Dendritic cell treated with granulocyte-macrophage colony-stimulating factor and Interleukin-4, amounts not matched to agents 40 ng/mL and 50 ng/mL, for 4 days (primary cell): ENCODE data around the gene PRH1.

Experiments
- H3K27ac Mint-ChIP-seq: one replicate; pipeline ENCODE4 v1.8.0; 2022; ENCODE audit warnings: mild to moderate bottlenecking, mixed read lengths
- H3K27me3 Mint-ChIP-seq: one replicate; pipeline ENCODE4 v1.8.0; 2022; ENCODE audit warnings: mild to moderate bottlenecking, mixed read lengths
- H3K36me3 Mint-ChIP-seq: one replicate; pipeline ENCODE4 v1.8.0; 2022; ENCODE audit warnings: low read depth, mixed read lengths
- H3K4me1 Mint-ChIP-seq: one replicate; pipeline ENCODE4 v1.8.0; 2022; ENCODE audit warnings: low read depth, mixed read lengths
- H3K4me3 Mint-ChIP-seq: one replicate; pipeline ENCODE4 v1.8.0; 2022; ENCODE audit warnings: mild to moderate bottlenecking, moderate library complexity, mixed read lengths
- H3K9me3 Mint-ChIP-seq: one replicate; pipeline ENCODE4 v1.8.0; 2022; ENCODE audit warnings: mixed read lengths
- intact Hi-C: fragments of 100-400 bp; cut with micrococcal nuclease; formaldehyde crosslinking; loops from one replicate; pipeline ENCODE4 v1.15.0; 2022

PRH1 gene

DNA sequence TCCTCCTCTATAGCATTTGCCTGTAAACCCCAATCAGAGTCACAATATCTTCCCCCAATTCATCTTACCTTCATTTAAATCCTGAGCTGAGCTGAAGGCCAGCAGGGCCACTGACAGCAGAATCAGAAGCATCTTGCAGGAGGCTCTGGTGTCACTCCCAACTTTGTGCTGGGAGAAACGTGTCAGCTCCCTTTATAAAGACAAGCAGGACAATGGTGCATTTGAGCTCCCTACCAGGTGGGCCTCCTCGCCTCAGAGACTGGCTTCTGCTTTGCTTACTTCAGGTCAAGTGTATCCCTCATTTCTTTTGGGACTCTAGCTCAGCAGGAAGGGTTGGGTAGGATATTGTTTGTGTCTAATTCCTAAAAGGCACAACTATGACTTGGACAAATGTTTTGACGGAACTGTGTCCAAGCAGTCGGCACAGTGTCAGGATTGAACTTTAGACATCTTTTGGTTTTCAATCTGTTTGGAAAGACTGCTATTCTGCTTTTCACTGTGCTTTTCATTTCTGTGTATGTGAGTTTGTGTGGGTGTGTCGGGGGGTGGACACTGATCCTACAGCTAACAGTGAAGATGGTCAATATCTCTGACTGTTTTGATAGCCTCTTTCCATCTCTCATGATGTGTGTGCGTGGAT lies at the start of gene PRH1:
PRH1 (minus strand) TSS at position 170 of the 640 bp plus-strand sequence; CDS start at position 132, 38 bp downstream.
- peaks cover 16% of the 10 kb centered on the region for H3K36me3 Mint-ChIP-seq
- intact Hi-C loops: no loop called here
- no peak within 1 kb of the TSS for H3K4me3 Mint-ChIP-seq
- H3K27me3 Mint-ChIP-seq: no peaks in the 10 kb centered on the region
- H3K9me3 Mint-ChIP-seq: no peaks in the 10 kb centered on the region
- H3K4me1 Mint-ChIP-seq: no peaks in the 10 kb centered on the region
- no peak within 1 kb of the TSS for H3K27ac Mint-ChIP-seq

DNA sequence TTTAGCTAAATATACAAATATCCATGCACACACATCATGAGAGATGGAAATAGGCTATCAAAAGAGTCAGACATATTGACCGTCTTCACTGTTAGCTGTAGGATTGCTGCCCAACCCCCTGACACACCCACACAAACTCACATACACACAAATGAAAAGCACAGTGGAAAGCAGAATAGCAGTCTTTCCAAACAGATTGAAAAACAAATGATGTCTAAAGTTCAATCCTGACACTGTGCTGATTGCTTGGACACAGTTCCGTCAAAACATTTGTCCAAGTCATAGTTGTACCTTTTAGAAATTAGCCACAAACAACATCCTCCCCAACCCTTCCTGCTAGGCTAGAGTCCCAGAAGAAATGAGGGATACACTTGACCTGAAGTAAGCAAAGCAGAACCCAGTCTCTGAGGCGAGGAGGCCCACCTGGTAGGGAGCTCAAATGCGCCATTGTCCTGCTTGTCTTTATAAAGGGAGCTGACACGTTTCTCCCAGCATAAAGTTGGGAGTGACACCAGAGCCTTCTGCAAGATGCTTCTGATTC lies 44.8 kb upstream of the PRH1 start, which contains the start of gene PRH2:
PRH2 (plus strand) TSS at position 491 of the 541 bp plus-strand sequence; CDS start at position 529, 38 bp downstream.
- no peaks in the 10 kb centered on the region for H3K4me1 Mint-ChIP-seq
- no peak within 1 kb of the TSS for H3K4me3 Mint-ChIP-seq
- no peak within 1 kb of the TSS for H3K27ac Mint-ChIP-seq
- intact Hi-C loops: no loop called here
- peaks cover 21% of the 10 kb centered on the region for H3K9me3 Mint-ChIP-seq
- no peaks in the 10 kb centered on the region for H3K36me3 Mint-ChIP-seq
- no peaks in the 10 kb centered on the region for H3K27me3 Mint-ChIP-seq

DNA sequence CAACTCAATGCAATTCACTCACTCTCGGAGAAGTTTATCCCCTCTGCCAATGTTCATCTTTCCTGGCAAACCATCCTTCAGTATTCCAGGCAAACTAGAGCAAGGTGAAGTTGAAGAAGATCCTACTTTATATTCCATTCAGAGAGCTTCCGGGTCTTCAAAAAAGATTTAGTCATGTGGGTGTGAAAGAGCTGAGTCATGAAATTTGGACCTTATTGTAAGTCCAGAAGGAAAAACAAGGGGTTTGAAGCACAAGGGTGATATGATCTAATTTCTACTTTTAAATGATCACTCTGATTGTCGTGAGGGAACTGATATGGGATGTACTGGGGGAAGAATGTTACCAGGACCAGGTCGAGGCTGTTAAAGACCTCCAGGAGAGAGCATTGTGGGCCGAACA lies 42.2 kb upstream of the PRH1 start:
- H3K4me3 Mint-ChIP-seq: no peak overlapping the region
- peaks cover 21% of the 10 kb centered on the region for H3K9me3 Mint-ChIP-seq
- H3K27me3 Mint-ChIP-seq: no peaks in the 10 kb centered on the region
- H3K36me3 Mint-ChIP-seq: no peaks in the 10 kb centered on the region
- H3K4me1 Mint-ChIP-seq: no peaks in the 10 kb centered on the region
- H3K27ac Mint-ChIP-seq: no peak overlapping the region
- intact Hi-C loops: no loop called here

DNA sequence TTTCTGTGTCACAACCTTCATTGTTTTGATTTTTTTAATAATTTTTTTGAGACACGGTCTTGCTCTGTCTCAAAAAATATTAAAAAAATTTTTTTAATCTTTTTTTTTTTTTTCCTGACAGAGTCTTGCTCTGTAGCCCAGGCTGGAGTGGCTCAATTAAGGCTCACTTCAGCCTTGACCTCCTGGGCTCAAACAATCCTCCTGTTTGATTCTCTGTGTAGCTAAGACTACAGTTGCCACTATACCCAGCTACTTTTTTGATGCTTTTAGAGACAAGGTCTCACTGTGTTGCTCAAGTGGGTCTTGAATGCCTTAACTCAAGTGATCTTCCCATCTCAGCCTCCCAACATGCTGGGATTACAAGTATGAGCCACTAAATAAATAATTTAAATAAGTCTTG lies 35.8 kb upstream of the PRH1 start:
- no peaks in the 10 kb centered on the region for H3K27me3 Mint-ChIP-seq
- no peak overlapping the region for H3K4me3 Mint-ChIP-seq
- no peaks in the 10 kb centered on the region for H3K4me1 Mint-ChIP-seq
- no peak overlapping the region for H3K27ac Mint-ChIP-seq
- peaks cover 5% of the 10 kb centered on the region for H3K9me3 Mint-ChIP-seq
- intact Hi-C loops: no loop called here
- H3K36me3 Mint-ChIP-seq: no peaks in the 10 kb centered on the region

DNA sequence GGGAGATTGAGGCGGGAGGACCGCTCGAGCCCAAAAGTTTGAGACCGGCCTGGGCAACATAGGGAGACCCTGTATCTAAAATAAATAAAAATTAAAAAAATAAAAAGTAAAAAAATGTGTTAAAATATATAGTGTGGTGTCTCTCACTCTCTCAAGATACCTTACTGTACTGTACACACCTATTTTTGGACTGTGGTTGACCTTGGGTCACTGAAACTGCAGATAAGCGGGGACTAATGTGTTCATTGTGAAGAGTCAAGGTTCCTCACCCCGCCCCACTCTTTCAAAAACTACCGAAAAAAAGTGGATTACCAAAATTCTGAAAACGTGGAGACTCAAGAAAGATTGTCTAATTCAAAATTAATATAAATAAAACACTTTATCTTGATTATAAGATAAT lies 26.3 kb upstream of the PRH1 start:
- intact Hi-C loops: no loop called here

DNA sequence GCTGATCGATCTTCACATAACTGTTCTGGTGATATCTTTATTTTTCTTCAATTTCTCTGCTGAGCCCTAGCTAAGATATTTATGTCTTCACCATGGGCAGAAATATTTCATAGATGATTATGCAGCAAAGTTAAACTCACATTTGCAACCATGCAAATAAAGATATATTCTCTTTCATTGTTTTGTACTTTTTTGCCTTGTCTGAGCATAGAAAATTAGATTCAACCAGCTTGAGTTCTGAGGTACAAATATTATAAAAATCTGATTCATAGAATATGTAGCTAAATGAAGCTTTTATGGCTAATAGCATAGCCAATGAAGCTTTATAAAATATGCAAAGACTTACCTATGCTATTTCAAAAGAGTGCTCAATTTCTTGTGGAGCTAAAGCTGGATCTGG lies 25.4 kb upstream of the PRH1 start, which contains the start of gene TAS2R13:
TAS2R13 (minus strand) TSS at position 101 of the 400 bp plus-strand sequence. CDS start 264 bp downstream, outside the sequence.
- peaks cover 10% of the 10 kb centered on the region for H3K36me3 Mint-ChIP-seq
- H3K27ac Mint-ChIP-seq: no peak within 1 kb of the TSS
- no peaks in the 10 kb centered on the region for H3K27me3 Mint-ChIP-seq
- intact Hi-C loops: no loop called here
- H3K4me1 Mint-ChIP-seq: no peaks in the 10 kb centered on the region
- no peak within 1 kb of the TSS for H3K4me3 Mint-ChIP-seq
- H3K9me3 Mint-ChIP-seq: peaks cover 11% of the 10 kb centered on the region

More for the DNA sequence above, 26.3 kb upstream of the PRH1 start:
- Mint-ChIP-seq H3K9me3 (peaks cover 2% of the 10 kb centered on the region), H3K4me1 (no peaks in the 10 kb centered on the region), H3K27ac (no peak overlapping the region), H3K4me3 (no peak overlapping the region), H3K36me3 (peaks cover under 1% of the 10 kb centered on the region), H3K27me3 (no peaks in the 10 kb centered on the region)

DNA sequence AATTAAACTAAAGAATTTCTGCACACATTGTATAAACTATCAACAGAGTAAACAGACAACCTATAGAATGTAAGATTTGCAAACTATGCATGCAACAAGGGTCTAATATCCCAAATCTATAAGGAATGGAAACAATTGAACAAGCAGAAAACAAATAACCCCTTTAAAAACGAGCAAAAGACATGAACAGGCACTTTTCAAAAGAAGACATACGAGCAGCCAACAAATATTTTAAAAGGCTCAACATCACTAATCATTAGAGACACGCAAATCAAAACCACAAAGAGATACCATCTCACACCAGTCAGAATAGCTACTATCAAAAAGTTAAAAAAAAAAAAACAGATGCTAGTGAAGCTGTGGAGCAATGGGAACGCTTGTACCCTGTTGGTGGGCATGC lies 20.6 kb upstream of the PRH1 start:
- peaks cover 59% of the 10 kb centered on the region for H3K9me3 Mint-ChIP-seq
- no peaks in the 10 kb centered on the region for H3K27me3 Mint-ChIP-seq
- H3K27ac Mint-ChIP-seq: no peak overlapping the region
- no peak overlapping the region for H3K4me3 Mint-ChIP-seq
- peaks cover 11% of the 10 kb centered on the region for H3K36me3 Mint-ChIP-seq
- intact Hi-C loops: no loop called here
- H3K4me1 Mint-ChIP-seq: no peaks in the 10 kb centered on the region

DNA sequence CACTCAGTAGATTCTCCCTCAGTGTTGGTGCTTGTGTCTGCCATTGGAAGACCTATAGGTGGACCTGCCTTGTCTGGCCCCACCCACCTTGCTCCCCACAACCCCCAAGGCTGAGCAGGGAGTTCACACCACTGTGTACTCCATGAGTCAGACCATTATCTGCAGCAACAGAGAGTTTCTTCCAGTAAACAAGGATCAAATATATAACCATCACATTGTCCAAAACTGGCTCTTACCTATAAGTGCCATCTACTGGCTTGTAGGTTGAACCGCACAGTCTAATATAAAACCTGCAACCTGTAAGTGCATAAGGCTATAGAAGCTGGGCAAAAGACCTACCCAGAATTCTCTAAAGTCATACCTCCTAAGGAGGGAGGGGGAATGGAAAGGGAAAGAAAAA lies 17.4 kb upstream of the PRH1 start:
- H3K4me3 Mint-ChIP-seq: no peak overlapping the region
- H3K36me3 Mint-ChIP-seq: peaks cover 11% of the 10 kb centered on the region

DNA sequence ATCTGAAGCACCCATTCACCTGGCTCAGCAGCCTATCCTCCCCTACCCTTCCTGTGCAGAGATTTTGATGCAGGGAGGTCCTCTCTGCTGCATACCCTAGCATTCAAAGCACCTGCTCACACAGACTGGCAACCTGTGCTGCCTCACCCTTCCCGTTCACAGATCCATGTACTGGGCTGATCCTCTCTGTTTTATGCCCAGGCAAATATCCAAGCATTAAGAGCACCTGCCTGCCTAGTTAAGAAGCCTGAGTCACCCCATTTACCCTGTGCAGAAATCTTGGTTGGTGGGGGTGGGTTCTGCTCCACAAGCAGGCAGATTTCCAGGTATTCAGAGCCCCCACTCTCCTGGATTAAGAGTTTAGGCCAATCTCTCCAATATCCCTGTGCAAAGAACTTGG lies 16.9 kb upstream of the PRH1 start:
- peaks cover 72% of the 10 kb centered on the region for H3K9me3 Mint-ChIP-seq
- H3K36me3 Mint-ChIP-seq: peaks cover 11% of the 10 kb centered on the region
- intact Hi-C loops: no loop called here

More for the DNA sequence above, 17.4 kb upstream of the PRH1 start:
- Mint-ChIP-seq H3K9me3 (peaks cover 72% of the 10 kb centered on the region), H3K27me3 (no peaks in the 10 kb centered on the region), H3K4me1 (no peaks in the 10 kb centered on the region), H3K27ac (no peak overlapping the region)
- intact Hi-C loops: no loop called here

DNA sequence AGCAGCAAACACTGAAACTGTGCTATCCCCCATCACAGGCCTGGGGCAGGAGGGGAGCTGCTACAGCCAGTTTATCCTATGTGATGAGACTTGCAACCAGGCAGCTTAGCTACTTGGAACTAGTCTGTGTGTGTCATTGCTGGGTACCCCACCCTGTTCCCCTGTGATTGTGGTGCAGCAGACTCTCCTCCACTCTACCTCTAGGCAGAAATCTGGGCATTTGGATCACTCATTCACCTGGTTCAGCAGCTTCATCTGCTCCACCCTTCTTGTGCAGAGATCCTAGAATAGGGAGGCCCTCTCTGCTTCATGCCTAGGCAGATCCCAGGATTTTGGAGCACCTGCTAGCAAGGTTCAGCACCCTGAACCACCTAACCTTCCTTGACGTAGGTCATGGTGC lies 16.5 kb upstream of the PRH1 start:
- H3K27me3 Mint-ChIP-seq: no peaks in the 10 kb centered on the region
- no peak overlapping the region for H3K4me3 Mint-ChIP-seq
- peaks cover 72% of the 10 kb centered on the region for H3K9me3 Mint-ChIP-seq
- no peaks in the 10 kb centered on the region for H3K4me1 Mint-ChIP-seq
- H3K27ac Mint-ChIP-seq: no peak overlapping the region
- intact Hi-C loops: no loop called here
- peaks cover 11% of the 10 kb centered on the region for H3K36me3 Mint-ChIP-seq

More for the DNA sequence above, 16.9 kb upstream of the PRH1 start:
- no peak overlapping the region for H3K27ac Mint-ChIP-seq
- H3K4me1 Mint-ChIP-seq: no peaks in the 10 kb centered on the region
- no peak overlapping the region for H3K4me3 Mint-ChIP-seq
- no peaks in the 10 kb centered on the region for H3K27me3 Mint-ChIP-seq

DNA sequence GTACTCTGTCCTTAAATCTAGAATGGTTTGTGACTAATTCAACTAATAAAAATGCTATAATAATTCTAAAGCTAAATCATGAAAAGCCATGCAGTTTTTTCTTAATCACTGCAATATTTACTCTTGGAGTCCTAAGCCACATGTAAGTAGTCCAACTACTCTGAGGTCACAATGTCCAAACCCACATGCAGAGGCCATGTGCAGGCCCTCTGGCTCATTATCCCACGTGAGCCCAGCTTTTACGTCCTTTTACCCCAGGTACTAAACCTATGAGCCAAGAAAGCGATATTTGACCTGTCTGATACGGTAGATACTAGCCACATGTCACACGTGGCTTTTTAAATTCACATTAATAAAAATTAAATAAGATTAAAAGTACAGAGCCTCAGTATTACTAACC lies 12.8 kb upstream of the PRH1 start:
- Mint-ChIP-seq H3K4me3 (no peak overlapping the region), H3K9me3 (peaks cover 35% of the 10 kb centered on the region), H3K27me3 (no peaks in the 10 kb centered on the region), H3K27ac (no peak overlapping the region), H3K36me3 (no peaks in the 10 kb centered on the region), H3K4me1 (no peaks in the 10 kb centered on the region)
- intact Hi-C loops: no loop called here

DNA sequence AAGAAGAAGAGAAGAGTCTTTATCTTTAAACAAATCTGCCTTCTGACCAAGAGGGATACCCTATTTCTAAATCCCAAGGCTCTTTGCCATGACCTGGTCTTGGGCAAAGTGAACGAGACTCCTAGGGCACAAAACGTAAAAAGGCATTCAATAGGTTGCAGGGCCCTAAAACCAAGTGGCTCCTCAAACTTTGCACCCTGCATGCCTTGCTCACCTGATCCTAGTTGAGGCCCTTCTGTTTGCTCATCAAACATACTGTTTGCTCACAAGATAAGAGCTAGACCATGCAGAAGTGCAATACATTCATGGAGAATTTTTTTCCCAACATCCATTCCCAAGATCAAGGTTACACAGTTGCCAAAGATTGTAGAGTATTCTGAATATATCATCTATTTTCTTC lies 7.9 kb upstream of the PRH1 start:
- no peaks in the 10 kb centered on the region for H3K4me1 Mint-ChIP-seq
- no peak overlapping the region for H3K4me3 Mint-ChIP-seq
- no peaks in the 10 kb centered on the region for H3K36me3 Mint-ChIP-seq
- intact Hi-C loops: no loop called here
- H3K27ac Mint-ChIP-seq: no peak overlapping the region
- no peaks in the 10 kb centered on the region for H3K9me3 Mint-ChIP-seq
- no peaks in the 10 kb centered on the region for H3K27me3 Mint-ChIP-seq

DNA sequence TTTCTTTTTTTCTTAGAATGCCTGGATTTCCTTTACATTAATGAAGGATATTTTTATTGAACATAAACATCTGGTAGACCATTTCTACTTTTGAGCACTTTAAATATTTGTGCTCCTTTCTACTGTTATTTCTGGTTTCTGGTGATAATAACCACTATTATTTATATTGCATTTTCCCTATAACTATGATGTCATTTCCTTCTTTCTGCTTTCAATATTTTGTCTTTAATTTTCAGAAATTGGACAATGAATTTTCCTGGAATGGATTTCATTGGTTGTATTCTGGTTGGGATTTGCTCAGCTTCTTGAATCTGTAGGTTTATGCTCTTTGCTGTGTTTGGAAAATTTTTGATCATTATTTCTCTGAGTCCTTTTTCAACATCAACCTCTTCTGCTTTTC lies 5.2 kb upstream of the PRH1 start:
- H3K4me3 Mint-ChIP-seq: no peak overlapping the region
- H3K27me3 Mint-ChIP-seq: no peaks in the 10 kb centered on the region
- no peaks in the 10 kb centered on the region for H3K36me3 Mint-ChIP-seq
- H3K27ac Mint-ChIP-seq: no peak overlapping the region
- H3K4me1 Mint-ChIP-seq: no peaks in the 10 kb centered on the region
- H3K9me3 Mint-ChIP-seq: no peaks in the 10 kb centered on the region
- intact Hi-C loops: no loop called here

DNA sequence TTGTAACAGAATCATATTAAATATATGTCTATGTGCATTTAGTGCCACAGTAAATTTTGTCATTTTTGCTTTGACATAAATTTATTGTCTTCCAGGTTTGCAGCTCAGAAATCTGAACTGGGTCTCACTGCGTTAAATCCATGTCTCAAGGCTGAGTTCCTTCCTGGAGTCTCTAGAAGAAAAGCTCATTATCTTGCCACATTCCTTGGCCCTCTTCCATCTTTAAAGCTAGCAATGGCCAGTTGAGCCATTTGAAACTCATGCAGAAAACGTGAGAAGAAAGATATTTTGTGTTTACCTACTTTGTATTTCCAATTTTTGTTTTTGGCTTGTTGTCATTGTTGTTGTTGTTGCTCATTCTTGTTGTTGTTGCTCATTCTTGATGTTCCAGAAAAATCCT lies 10.7 kb downstream of the PRH1 start:
- no peaks in the 10 kb centered on the region for H3K27me3 Mint-ChIP-seq
- H3K36me3 Mint-ChIP-seq: peaks cover 21% of the 10 kb centered on the region
- H3K4me3 Mint-ChIP-seq: no peak overlapping the region
- peaks cover 21% of the 10 kb centered on the region for H3K9me3 Mint-ChIP-seq
- H3K27ac Mint-ChIP-seq: no peak overlapping the region
- no peaks in the 10 kb centered on the region for H3K4me1 Mint-ChIP-seq
- intact Hi-C loops: no loop called here

DNA sequence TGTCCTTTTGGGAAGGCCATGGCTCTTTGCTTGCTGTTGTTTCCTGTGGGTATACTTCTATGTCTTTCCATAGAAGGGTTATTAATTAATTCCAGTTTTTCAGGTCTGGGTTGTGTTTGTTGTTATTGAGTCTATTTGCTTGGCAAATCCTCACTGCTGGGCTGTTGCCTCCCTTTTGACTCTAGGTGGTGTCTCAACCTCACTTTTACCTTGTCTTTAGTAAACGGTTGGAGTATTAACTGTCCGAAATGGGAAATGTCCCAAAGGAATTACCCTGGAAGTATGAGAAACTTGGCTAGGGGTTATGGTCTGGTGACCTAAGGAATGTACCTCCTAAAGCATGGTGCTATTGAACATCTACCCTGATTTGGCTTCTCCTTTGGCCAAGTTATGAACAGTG lies 16.7 kb downstream of the PRH1 start:
- H3K9me3 Mint-ChIP-seq: peaks cover 15% of the 10 kb centered on the region
- H3K4me3 Mint-ChIP-seq: no peak overlapping the region
- H3K4me1 Mint-ChIP-seq: no peaks in the 10 kb centered on the region
- no peak overlapping the region for H3K27ac Mint-ChIP-seq
- intact Hi-C loops: no loop called here
- no peaks in the 10 kb centered on the region for H3K27me3 Mint-ChIP-seq
- no peaks in the 10 kb centered on the region for H3K36me3 Mint-ChIP-seq
